ENCODE data around the gene SH2B2. TPM values are rescaled to one million over a fixed set of nuclear protein-coding genes. Genes with fewer than 3 reads are reported as not detected.

The SH2B2 gene
- 17.7 TPM for polyA plus RNA-seq (ENCODE audit: insufficient read length)

GRCh38 chr7:102286237-102287110 is at the start of gene SH2B2:
Gene SH2B2 (plus strand): TSS chr7:102286868. CDS start chr7:102300551, 13,683 bp downstream.
- peak; percentile 19 for DNase-seq (ENCODE audit: low read depth)

GRCh38 chr7:102239206-102239820 is 47.4 kb upstream of the SH2B2 start:
- DNase-seq (ENCODE audit: low read depth), result no peak

- no peak for DNase-seq (ENCODE audit: low read depth)
Observed at GRCh38 chr7:102241431-102241830, 45.2 kb upstream of the SH2B2 start.

GRCh38 chr7:102244601-102245000 is 42.1 kb upstream of the SH2B2 start:
- no peak for DNase-seq (ENCODE audit: low read depth)

GRCh38 chr7:102248081-102248455 is 38.6 kb upstream of the SH2B2 start:
- DNase-seq (ENCODE audit: low read depth), result no peak

GRCh38 chr7:102248456-102249395 is 37.9 kb upstream of the SH2B2 start:
- no peak for DNase-seq (ENCODE audit: low read depth)

- DNase-seq (ENCODE audit: low read depth), result no peak
Observed at GRCh38 chr7:102251531-102252365, 34.9 kb upstream of the SH2B2 start.

- no peak for DNase-seq (ENCODE audit: low read depth)
Observed at GRCh38 chr7:102252366-102252982, 34.2 kb upstream of the SH2B2 start.

GRCh38 chr7:102253066-102253972 is 33.3 kb upstream of the SH2B2 start:
- DNase-seq (ENCODE audit: low read depth), result no peak

GRCh38 chr7:102253973-102254370 is 32.7 kb upstream of the SH2B2 start:
- peak; percentile 13 for DNase-seq (ENCODE audit: low read depth)

- no peak for DNase-seq (ENCODE audit: low read depth)
Observed at GRCh38 chr7:102254521-102254920, 32.1 kb upstream of the SH2B2 start.

- no peak for DNase-seq (ENCODE audit: low read depth)
Observed at GRCh38 chr7:102255501-102255900, 31.2 kb upstream of the SH2B2 start.

- no peak for DNase-seq (ENCODE audit: low read depth)
Observed at GRCh38 chr7:102255916-102256315, 30.8 kb upstream of the SH2B2 start.

GRCh38 chr7:102258073-102258748 is 28.5 kb upstream of the SH2B2 start:
- no peak for DNase-seq (ENCODE audit: low read depth)

- no peak for DNase-seq (ENCODE audit: low read depth)
Observed at GRCh38 chr7:102258749-102259107, 27.9 kb upstream of the SH2B2 start.

- no peak for DNase-seq (ENCODE audit: low read depth)
Observed at GRCh38 chr7:102260856-102261255, 25.8 kb upstream of the SH2B2 start.

- DNase-seq (ENCODE audit: low read depth), result no peak
Observed at GRCh38 chr7:102261451-102261850, 25.2 kb upstream of the SH2B2 start.

GRCh38 chr7:102262546-102262945 is 24.1 kb upstream of the SH2B2 start:
- DNase-seq (ENCODE audit: low read depth), result no peak

GRCh38 chr7:102264367-102264891 is 22.2 kb upstream of the SH2B2 start:
- DNase-seq (ENCODE audit: low read depth), result no peak
